GM12878 (cell line): ENCODE measurements around the gene ZNF17.

Experiments
- BACH1 ChIP-seq: fragments of 450-650 bp; IDR thresholded peaks from 2 replicates; pipeline ENCODE4 v1.6.1; 2017; ENCODE audit warnings: mild to moderate bottlenecking, borderline replicate concordance
- SIN3A ChIP-seq: IDR thresholded peaks from 2 replicates; pipeline ENCODE4 v1.6.1; 2012; ENCODE audit warnings: low read depth, low read length, improper control_type of control experiment

- TF ChIP-seq BACH1: no peak
- TF ChIP-seq SIN3A: no peak
Observed at GRCh38 chr19:57434386-57435061, 23.6 kb downstream of the ZNF17 start.
